Keratinocyte (primary cell): ENCODE measurements around the gene PCSK1N. TPM values are rescaled to one million over a fixed set of nuclear protein-coding genes. Genes with fewer than 3 reads are reported as not detected.

Experiments
- DNase-seq: peaks from one replicate; pipeline ENCODE4 v3.0.0-alpha.2; 2011; ENCODE audit warnings: low read depth, missing footprints, low spot score
- FAIRE-seq: peaks from 2 replicates; lab custom pipeline; 2011; peaks lifted over from hg19 to GRCh38; lab: Jason Lieb, UNC
- H2AFZ ChIP-seq: 2 replicates; pipeline ENCODE4 v1.6.0; 2012; ENCODE audit warnings: low read length, control low read depth, inconsistent platforms; ENCODE audit not compliant: control insufficient read depth
- H3K27ac ChIP-seq: 2 replicates; pipeline ENCODE4 v1.5.1; 2011; ENCODE audit warnings: low read length; ENCODE audit not compliant: control insufficient read depth, insufficient read depth
- H3K27me3 ChIP-seq: 3 replicates; pipeline ENCODE4 v1.6.0; 2011; ENCODE audit warnings: low read length; ENCODE audit not compliant: control insufficient read depth, insufficient read depth; ENCODE audit errors: extremely low read depth
- H3K36me3 ChIP-seq, 2 experiments: 2 replicates in 1 of 2; 3 replicates in 1 of 2; pipeline ENCODE4 v1.5.1; 2011; ENCODE audit warnings: low read length in 2 of 2, mild to moderate bottlenecking in 1 of 2; ENCODE audit not compliant: control insufficient read depth in 2 of 2, insufficient read depth in 2 of 2; ENCODE audit errors: extremely low read depth in 1 of 2
- H3K4me1 ChIP-seq: 3 replicates; pipeline ENCODE4 v1.5.1; 2011; ENCODE audit warnings: low read length; ENCODE audit not compliant: control insufficient read depth, insufficient read depth; ENCODE audit errors: extremely low read depth
- H3K4me2 ChIP-seq: 3 replicates; pipeline ENCODE4 v1.6.0; 2011; ENCODE audit warnings: low read depth, low read length; ENCODE audit not compliant: control insufficient read depth, insufficient read depth; ENCODE audit errors: extremely low read depth
- H3K4me3 ChIP-seq, 3 experiments: fragments of 200-600 bp in 1 of 3; sonication (generic) in 1 of 3; 2 replicates in 2 of 3; 3 replicates in 1 of 3; pipeline ENCODE4 v1.5.1; 2011 to 2016; ENCODE audit warnings: low read length in 3 of 3, mild to moderate bottlenecking in 3 of 3, control low read depth in 2 of 3, inconsistent platforms in 1 of 3, low read depth in 1 of 3, mixed read lengths in 1 of 3, mixed run types in 1 of 3, moderate library complexity in 1 of 3; ENCODE audit not compliant: control insufficient read depth in 2 of 3, insufficient read depth in 2 of 3; ENCODE audit errors: extremely low read depth in 1 of 3
- H3K79me2 ChIP-seq: 2 replicates; pipeline ENCODE4 v1.6.0; 2012; ENCODE audit warnings: low read length; ENCODE audit not compliant: control insufficient read depth, insufficient read depth
- H3K9ac ChIP-seq: 3 replicates; pipeline ENCODE4 v1.6.0; 2011; ENCODE audit warnings: low read length; ENCODE audit not compliant: control insufficient read depth, insufficient read depth; ENCODE audit errors: extremely low read depth
- H3K9me1 ChIP-seq: 3 replicates; pipeline ENCODE4 v1.6.0; 2011; ENCODE audit warnings: low read length; ENCODE audit not compliant: control insufficient read depth, insufficient read depth; ENCODE audit errors: extremely low read depth
- H3K9me3 ChIP-seq: 2 replicates; pipeline ENCODE4 v1.5.1; 2012; ENCODE audit warnings: low read depth, low read length; ENCODE audit not compliant: control insufficient read depth
- H4K20me1 ChIP-seq: 3 replicates; pipeline ENCODE4 v1.6.0; 2011; ENCODE audit warnings: low read length; ENCODE audit not compliant: control insufficient read depth, insufficient read depth; ENCODE audit errors: extremely low read depth
- EZH2 ChIP-seq: IDR thresholded peaks from one replicate; pipeline ENCODE4 v1.6.1; 2012; ENCODE audit warnings: inconsistent platforms, mild to moderate bottlenecking, low read length, moderate library complexity
- dilution Hi-C: fragments of 300-500 bp; cut with MboI; formaldehyde crosslinking; loops from one replicate; pipeline ENCODE4 v1.7.0; 2020; ENCODE audit warnings: low sequenced_read_pairs; ENCODE audit not compliant: extremely low pct_ligation_motif_present
- polyA plus RNA-seq, 5 experiments: library from polyadenylated mRNA; depleted of rRNA in 3 of 5; stranded (reverse) in 3 of 5; stranded (forward) in 1 of 5; unstranded in 1 of 5; fragments of >200 nt; gene quantifications; 1 replicate in 1 of 5; 2 replicates in 3 of 5; 3 replicates in 1 of 5; pipeline versions ENCODE4 v1.2.1 to v1.2.3, GENCODE V29; 2011 to 2012; ENCODE audit warnings: missing spikeins in 2 of 5, low read depth in 1 of 5, low replicate concordance in 1 of 5
- TF ChIP-seq, protein P1 (sequence below), 3 experiments: IDR thresholded peaks in 1 of 3; conservative IDR thresholded peaks in 1 of 3; optimal IDR thresholded peaks in 1 of 3; 2 replicates in 2 of 3; 3 replicates in 1 of 3; pipeline versions ENCODE3 to v1.5.1; 2011; ENCODE audit warnings: low read length in 3 of 3, mild to moderate bottlenecking in 3 of 3, moderate library complexity in 2 of 3, control low read depth in 1 of 3, inconsistent platforms in 1 of 3; ENCODE audit not compliant: insufficient read depth in 2 of 3; ENCODE audit errors: extremely low read depth in 1 of 3

Gene PCSK1N
- polyA plus RNA-seq, 1 donor (not counting 4 experiments of a cell fraction or from before 2014, with no cell fraction given), result 0.54 TPM

DNA sequence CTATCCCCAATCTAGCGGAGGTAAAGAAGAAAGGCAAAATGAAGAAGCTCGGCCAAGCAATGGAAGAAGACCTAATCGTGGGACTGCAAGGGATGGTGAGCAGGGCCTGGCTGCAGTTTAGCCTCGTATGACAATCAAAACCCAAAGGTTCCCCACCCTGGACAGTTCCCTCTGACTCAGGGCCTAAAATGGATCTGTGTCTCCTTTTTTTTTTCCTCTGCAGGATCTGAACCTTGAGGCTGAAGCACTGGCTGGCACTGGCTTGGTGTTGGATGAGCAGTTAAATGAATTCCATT is 32.6 kb downstream of the PCSK1N start:
- FAIRE-seq, result no peak

GRCh38 chrX:48802089-48802904 is 33.1 kb downstream of the PCSK1N start:
- no peak for FAIRE-seq
- peak overlapping the region; percentile 94 for H3K9ac ChIP-seq
- no peak for TF ChIP-seq EZH2
- TF ChIP-seq, protein P1, sequence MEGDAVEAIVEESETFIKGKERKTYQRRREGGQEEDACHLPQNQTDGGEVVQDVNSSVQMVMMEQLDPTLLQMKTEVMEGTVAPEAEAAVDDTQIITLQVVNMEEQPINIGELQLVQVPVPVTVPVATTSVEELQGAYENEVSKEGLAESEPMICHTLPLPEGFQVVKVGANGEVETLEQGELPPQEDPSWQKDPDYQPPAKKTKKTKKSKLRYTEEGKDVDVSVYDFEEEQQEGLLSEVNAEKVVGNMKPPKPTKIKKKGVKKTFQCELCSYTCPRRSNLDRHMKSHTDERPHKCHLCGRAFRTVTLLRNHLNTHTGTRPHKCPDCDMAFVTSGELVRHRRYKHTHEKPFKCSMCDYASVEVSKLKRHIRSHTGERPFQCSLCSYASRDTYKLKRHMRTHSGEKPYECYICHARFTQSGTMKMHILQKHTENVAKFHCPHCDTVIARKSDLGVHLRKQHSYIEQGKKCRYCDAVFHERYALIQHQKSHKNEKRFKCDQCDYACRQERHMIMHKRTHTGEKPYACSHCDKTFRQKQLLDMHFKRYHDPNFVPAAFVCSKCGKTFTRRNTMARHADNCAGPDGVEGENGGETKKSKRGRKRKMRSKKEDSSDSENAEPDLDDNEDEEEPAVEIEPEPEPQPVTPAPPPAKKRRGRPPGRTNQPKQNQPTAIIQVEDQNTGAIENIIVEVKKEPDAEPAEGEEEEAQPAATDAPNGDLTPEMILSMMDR (optimal IDR thresholded peaks at IDR 0.05 in 1 of 3, IDR thresholded peaks at IDR 0.05 in 1 of 3, conservative IDR thresholded peaks at IDR 0.05 in 1 of 3; ENCODE audit: extremely low read depth in 1 of 3, insufficient read depth in 2 of 3, low read length in 3 of 3), result no peak
- H3K79me2 ChIP-seq, result no peaks in the 10 kb centered on the region
- H3K27ac ChIP-seq, result peak overlapping the region; percentile 94
- dilution Hi-C loops, result no loop called here
- no peaks in the 10 kb centered on the region for H3K9me1 ChIP-seq
- peaks cover 4% of the 10 kb centered on the region for H3K4me1 ChIP-seq
- H3K4me2 ChIP-seq, result peak overlapping the region; percentile 63
- H3K27me3 ChIP-seq, result no peaks in the 10 kb centered on the region
- peaks cover 0 to 1% of the 10 kb centered on the region in 2 experiments for H3K36me3 ChIP-seq
- peak overlapping the region; percentile 63 for H2AFZ ChIP-seq
- peak overlapping the region; percentile 48 to 74 (median 71) for H3K4me3 ChIP-seq
- H3K9me3 ChIP-seq, result no peaks in the 10 kb centered on the region
- no peaks in the 10 kb centered on the region for H4K20me1 ChIP-seq
- DNase-seq, result peak; percentile 25

More for the DNA sequence above, 32.6 kb downstream of the PCSK1N start:
- Histone ChIP-seq H3K9me1 (no peaks in the 10 kb centered on the region), H3K27me3 (no peaks in the 10 kb centered on the region), H2AFZ (no peak overlapping the region), H3K4me3 (peak overlapping the region; percentile 48 to 74 (median 71)), H3K36me3 (peaks cover 0 to 1% of the 10 kb centered on the region in 2 experiments), H3K9ac (peak overlapping the region; percentile 94), H3K27ac (peak overlapping the region; percentile 94), H3K9me3 (no peaks in the 10 kb centered on the region), H3K79me2 (no peaks in the 10 kb centered on the region), H4K20me1 (no peaks in the 10 kb centered on the region), H3K4me2 (peak overlapping the region; percentile 63), H3K4me1 (peaks cover 4% of the 10 kb centered on the region)
- TF ChIP-seq, protein P1 (optimal IDR thresholded peaks at IDR 0.05 in 1 of 3, IDR thresholded peaks at IDR 0.05 in 1 of 3, conservative IDR thresholded peaks at IDR 0.05 in 1 of 3; ENCODE audit: extremely low read depth in 1 of 3, insufficient read depth in 2 of 3, low read length in 3 of 3), result no peak
- TF ChIP-seq EZH2, result no peak
- DNase-seq, result no peak
- dilution Hi-C loops, result no loop called here
